AG04450 (cell line): ENCODE results near the gene RASSF5. TPM values are rescaled to one million over a fixed set of nuclear protein-coding genes. Genes with fewer than 3 reads are reported as not detected.

Experiments used
- CTCF ChIA-PET: fragments of 300-600, 350-600 bp; formaldehyde crosslinking; extraction: SDS; loops from one replicate; lab custom pipeline; 2022; ENCODE audit warnings: antibody characterized with exemption, inconsistent platforms; lab: Charles Lee
- POLR2A ChIA-PET: fragments of 350-600 bp; formaldehyde crosslinking; extraction: SDS; loops from one replicate; lab custom pipeline; 2021; ENCODE audit warnings: antibody characterized with exemption, inconsistent platforms; lab: Yijun Ruan, JAX
- DNase-seq: peaks from one replicate; pipeline ENCODE4 v3.0.0-alpha.2; 2011; ENCODE audit warnings: low read depth, low spot score
- H3K27ac ChIP-seq: one replicate; pipeline ENCODE4 v1.5.1; 2012; ENCODE audit warnings: low read depth, low read length, control low read depth
- H3K27me3 ChIP-seq: one replicate; pipeline ENCODE4 v1.6.0; 2012; ENCODE audit warnings: low read length; ENCODE audit not compliant: control insufficient read depth, insufficient read depth
- H3K4me3 ChIP-seq: 2 replicates; pipeline ENCODE4 v1.5.1; 2011; ENCODE audit warnings: mild to moderate bottlenecking, low read depth, low read length, control low read depth
- H3K9me3 ChIP-seq: 2 replicates; pipeline ENCODE4 v1.5.1; 2012; ENCODE audit warnings: low read length; ENCODE audit not compliant: control insufficient read depth, insufficient read depth
- CTCF ChIP-seq: IDR thresholded peaks from 2 replicates; pipeline ENCODE4 v1.5.1; 2011; ENCODE audit warnings: low read depth, low read length, control low read depth, inconsistent platforms
- polyA plus RNA-seq: library from polyadenylated mRNA; depleted of rRNA; stranded (reverse); fragments of >200 nt; gene quantifications from 2 replicates; pipeline ENCODE4 v1.2.3, GENCODE V29; 2011

The RASSF5 gene
- polyA plus RNA-seq, 1 experiment, result 2.3 TPM

DNA sequence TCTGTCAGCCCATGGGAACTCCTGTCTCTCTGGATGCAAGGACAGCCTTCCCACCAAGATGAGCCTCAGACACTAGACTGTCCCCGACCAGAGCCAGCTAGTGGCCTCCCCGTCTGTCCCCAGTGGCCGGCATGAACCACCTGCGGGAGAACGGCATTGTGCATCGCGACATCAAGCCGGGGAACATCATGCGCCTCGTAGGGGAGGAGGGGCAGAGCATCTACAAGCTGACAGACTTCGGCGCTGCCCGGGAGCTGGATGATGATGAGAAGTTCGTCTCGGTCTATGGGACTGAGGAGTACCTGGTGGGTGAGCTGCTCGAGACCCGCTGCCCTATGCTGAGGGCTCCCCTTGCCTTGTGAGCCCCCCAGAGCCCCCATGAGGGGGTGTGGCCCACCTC is 31.3 kb upstream of the RASSF5 start:
- Histone ChIP-seq H3K4me3 (no peak overlapping the region), H3K27me3 (no peaks in the 10 kb centered on the region), H3K27ac (no peak overlapping the region), H3K9me3 (no peaks in the 10 kb centered on the region)
- POLR2A ChIA-PET, result no interaction called here
- TF ChIP-seq CTCF, result no peak
- no peak for DNase-seq
- CTCF ChIA-PET, result no interaction called here

DNA sequence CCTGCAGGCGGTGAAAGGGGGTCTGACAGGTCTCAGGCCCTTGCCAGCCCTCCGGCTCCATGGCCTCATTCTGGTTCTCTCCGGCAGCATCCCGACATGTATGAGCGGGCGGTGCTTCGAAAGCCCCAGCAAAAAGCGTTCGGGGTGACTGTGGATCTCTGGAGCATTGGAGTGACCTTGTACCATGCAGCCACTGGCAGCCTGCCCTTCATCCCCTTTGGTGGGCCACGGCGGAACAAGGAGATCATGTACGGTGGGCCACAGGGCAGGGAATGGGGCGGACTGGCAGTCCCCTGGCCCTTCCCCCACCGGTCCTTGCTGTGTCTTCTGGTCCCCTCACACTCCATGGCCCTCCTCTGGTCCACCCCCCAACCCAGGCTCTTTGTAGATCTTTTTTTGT is 30.7 kb upstream of the RASSF5 start:
- Histone ChIP-seq H3K27me3 (no peaks in the 10 kb centered on the region), H3K4me3 (no peak overlapping the region), H3K27ac (no peak overlapping the region), H3K9me3 (no peaks in the 10 kb centered on the region)
- no peak for TF ChIP-seq CTCF
- ChIA-PET POLR2A (no interaction called here), CTCF (interaction anchor here (0.8 kb wide), 1 partner anchor 187 kb away, joined by 3 read pairs; no protein-coding TSS in a partner anchor)
- no peak for DNase-seq

DNA sequence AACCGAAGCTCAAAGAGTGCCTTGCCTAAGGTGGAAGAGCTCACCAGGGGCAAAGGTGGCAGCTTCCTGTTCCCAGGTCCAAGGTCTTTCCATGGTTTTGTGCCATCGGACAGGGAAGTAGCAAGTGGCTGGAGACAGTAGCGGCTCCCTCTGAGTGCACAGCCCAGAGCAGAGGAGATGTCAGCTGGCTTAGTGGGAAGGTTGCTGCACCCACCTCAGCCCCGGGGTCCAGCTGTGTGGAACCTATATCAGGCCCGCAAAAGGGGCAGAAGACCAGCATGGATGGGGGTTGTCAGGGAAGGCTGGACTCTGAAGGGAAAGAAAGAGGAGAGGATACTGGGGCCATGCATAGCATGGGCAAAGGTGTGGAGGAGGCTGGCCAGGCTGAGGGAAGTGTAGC is 30.2 kb upstream of the RASSF5 start:
- CTCF ChIA-PET, result interaction anchor here (0.8 kb wide), 1 partner anchor 186 kb away, joined by 3 read pairs; no protein-coding TSS in a partner anchor
- no peak for DNase-seq
- H3K9me3 ChIP-seq, result no peaks in the 10 kb centered on the region
- H3K27me3 ChIP-seq, result no peaks in the 10 kb centered on the region
- H3K4me3 ChIP-seq, result no peak overlapping the region
- H3K27ac ChIP-seq, result no peak overlapping the region
- TF ChIP-seq CTCF, result no peak
- POLR2A ChIA-PET, result no interaction called here

GRCh38 chr1:206477581-206478380 is 29.6 kb upstream of the RASSF5 start:
- no peaks in the 10 kb centered on the region for H3K9me3 ChIP-seq
- no peak for TF ChIP-seq CTCF
- H3K27me3 ChIP-seq, result no peaks in the 10 kb centered on the region
- no peak overlapping the region for H3K4me3 ChIP-seq
- H3K27ac ChIP-seq, result no peak overlapping the region
- no peak for DNase-seq
- POLR2A ChIA-PET, result no interaction called here
- CTCF ChIA-PET, result interaction anchor here (1.0 to 2.9 kb wide), 6 partner anchors 7 to 505 kb away, joined by 3 to 30 read pairs (median 20); partner anchors contain the start of gene IKBKE

- Histone ChIP-seq H3K9me3 (no peaks in the 10 kb centered on the region; the same call in 1 of the 2 replicates), H3K27me3 (no peaks in the 10 kb centered on the region), H3K4me3 (no peak overlapping the region), H3K27ac (no peak overlapping the region)
- ChIA-PET CTCF (interaction anchor here (0.6 to 2.9 kb wide), 27 partner anchors 8 to 504 kb away, joined by 3 to 30 read pairs (median 7); partner anchors contain the start of genes DYRK3, EIF2D and IKBKE), POLR2A (interaction anchor here (0.9 to 1.7 kb wide), 2 partner anchors 8 to 111 kb away, joined by 3 to 7 read pairs; partner anchors contain the start of gene IKBKE)
- no peak for TF ChIP-seq CTCF
- DNase-seq, result no peak
Measured at GRCh38 chr1:206478746-206479145, 28.6 kb upstream of the RASSF5 start.
